ENCODE results near the gene MAN2B1.
"Not testable (repeated sequence)": the region's sequence is repeated elsewhere in the genome, so short reads cannot be mapped to it uniquely, and the experiment has no call there.

MAN2B1 gene

DNA sequence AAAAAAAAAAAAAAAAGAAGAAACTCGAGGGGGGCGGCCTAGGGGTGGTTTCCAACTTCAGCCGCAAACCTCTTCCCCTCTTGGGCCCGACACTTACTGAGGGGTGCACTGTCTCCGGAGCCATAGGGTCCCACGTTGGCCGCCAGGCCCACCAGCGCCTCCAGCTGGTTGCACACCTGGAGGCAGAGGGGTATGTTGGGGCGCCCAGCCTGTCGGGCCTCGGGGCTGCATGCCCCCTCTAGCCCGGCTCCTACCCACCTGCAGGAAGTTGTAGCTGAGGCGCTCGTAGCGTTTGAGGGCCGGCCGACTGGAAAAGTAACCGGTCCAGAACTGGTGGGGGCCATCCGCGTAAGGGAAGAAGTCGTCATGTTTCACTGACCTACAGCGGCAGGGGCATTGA is 8.6 kb downstream of the MAN2B1 start:
- no peak for DNase-seq (ENCODE audit: low read depth)

DNA sequence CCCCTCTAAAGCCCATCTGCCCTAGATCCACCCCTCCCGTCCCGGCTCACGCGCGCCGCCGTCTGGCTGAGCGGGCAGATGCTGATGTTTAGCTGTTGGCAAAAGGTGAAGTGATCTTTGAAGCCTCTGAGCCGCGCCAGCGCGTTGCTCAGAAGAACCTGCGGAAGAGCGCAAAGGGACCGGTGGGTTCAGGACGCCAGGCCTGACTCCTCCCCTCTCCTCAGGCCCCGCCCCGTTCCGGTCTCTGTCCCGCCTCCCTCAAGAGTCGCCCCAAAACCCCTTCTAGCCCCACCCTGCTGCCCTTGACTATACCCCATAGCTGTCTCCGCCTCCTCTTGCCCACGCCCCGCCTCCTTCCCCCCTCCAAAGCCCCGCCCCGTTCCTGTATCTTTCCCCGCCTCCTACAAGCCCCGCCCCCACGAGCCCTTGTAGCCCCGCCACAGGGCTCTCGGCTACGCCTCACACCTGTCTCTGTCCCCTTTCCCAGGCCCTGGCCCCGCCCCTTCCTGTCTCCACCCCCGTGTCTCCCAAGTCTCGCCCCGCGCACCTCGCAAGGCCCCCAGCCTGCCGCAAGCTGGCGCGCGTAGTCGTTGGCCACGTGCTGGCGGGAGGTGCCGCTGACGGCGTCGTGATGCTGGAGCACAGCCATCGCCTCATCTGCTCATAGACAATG is 9.5 kb downstream of the MAN2B1 start:
- DNase-seq (ENCODE audit: low read depth): no peak

DNA sequence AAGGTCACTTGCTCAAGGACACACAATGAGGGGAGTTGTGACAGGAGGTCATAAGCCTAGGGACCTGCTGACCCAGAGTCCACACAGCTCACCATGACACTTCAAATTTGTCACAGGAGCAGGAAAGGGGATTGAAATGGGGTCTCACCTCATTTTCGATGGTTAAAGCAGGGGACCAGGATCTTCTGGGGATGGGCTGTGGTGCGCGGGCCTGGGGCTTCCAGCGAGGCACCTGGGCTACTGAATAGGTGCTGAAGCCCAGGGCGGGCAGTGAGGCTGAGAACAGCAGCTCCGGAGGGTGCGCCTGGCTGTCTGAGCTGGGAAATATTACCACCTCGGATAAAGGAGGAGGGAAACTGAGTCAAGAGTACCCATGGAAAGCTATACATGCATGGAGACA is 11.0 kb downstream of the MAN2B1 start:
- no peak for DNase-seq (ENCODE audit: low read depth)

DNA sequence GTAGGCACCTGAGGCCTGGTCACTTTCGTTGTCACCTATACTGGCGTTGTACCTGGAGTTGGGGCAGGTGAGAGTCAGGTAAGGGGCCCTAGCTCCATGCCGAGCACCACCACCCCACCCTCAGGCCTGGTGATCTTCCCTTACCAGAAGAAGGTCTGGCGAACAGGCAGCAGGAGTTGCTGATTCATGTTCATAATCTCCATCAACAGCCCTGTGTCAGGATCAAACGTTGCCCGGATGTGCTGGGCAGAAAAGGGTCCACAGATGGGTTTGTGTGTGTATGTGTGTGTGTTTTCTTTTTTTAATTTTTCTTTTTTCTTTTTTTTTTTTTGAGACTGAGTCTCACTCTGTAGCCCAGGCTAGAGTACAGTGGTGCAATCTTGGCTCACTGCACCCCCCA is 14.3 kb downstream of the MAN2B1 start:
- DNase-seq (ENCODE audit: low read depth): no peak

DNA sequence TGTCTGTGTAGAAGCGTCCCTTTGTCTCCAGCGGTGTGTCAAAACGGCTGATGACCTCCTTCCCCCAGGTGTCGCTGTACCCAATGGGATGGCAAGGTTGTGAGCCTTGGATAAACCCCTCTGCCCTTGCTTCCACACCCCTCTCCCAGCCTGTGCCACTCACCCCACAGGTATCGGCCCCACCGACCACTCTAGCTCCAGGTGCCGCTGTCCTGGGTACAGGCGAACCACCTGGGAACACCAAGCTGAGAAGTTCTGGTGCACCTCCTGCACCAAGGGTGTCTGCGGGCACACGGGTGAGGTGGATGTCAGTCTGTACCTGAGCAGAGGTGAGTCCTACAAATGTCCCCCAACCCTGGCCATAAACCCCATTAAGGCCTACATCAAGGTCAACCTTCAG is 16.6 kb downstream of the MAN2B1 start:
- no peak for DNase-seq (ENCODE audit: low read depth)

DNA sequence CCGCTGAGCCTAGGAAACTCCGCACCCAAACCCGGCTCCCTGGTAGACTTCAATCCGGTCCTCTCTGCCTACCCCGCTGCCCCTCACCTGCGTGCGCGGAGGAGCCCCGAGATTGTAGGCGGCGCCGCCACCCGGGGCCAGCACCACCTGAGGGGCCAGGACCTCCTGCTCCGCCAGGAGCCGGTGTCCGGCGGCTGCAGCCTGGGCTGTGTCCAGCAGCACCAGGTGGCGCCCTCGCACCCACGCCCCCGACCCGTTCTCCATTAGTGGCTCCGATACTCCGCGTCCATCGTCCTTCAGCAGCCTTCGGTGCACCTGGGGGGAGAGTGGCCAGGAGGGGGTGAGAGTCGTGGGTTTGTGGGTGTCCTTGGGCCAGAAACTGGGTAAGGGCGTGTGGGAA is 18.5 kb downstream of the MAN2B1 start:
- DNase-seq (ENCODE audit: low read depth): no peak

DNA sequence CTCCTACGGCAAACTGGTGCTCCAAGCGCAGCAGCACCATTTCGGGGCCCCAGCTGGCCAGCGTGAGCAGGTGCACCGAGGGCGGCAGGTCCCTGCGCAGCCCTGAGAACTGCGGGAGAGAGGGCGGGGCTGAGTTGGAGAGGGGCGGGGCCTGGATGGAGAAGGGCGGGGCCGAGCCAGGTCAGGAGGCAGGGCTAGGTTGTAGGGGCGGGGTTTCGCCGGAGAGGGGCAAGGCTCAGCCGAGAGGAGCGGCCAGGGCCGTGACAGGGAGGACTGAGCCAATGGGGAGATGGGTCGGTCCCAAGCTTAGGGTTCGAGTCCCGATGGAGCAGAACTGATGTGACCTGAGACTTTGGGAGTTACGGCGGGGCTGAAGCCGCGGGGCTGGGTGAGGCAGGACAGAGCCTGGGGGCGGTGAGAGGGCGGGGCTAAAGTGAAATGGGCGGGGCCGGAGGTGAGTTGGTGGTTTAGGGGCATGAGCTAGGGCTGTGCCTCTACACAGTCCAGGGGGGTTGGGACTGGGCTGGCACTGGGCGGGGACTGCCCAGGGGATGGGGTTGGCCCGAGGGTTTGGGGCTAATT is 19.0 kb downstream of the MAN2B1 start:
- DNase-seq (ENCODE audit: low read depth): peak; percentile 28

DNA sequence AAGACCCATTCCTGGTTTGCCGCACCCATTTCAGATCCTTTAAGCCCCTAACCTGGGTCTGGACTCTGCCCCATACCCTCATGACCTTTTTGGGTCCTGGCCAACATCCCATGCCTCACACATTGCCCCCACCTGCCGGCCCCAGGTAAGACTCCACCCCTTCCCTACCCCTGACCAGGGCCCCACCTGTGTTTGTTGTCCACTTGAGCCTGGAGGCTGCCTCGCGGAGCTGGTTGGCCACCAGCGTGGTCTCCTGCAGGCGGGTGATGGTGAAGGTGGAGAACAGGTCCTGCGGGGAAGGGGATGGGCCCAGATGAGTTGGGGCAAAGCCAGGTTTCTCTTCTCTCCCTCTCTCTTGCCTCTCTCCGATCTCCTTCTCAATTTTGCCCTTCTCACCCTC is 19.5 kb downstream of the MAN2B1 start:
- DNase-seq (ENCODE audit: low read depth): no peak

DNA sequence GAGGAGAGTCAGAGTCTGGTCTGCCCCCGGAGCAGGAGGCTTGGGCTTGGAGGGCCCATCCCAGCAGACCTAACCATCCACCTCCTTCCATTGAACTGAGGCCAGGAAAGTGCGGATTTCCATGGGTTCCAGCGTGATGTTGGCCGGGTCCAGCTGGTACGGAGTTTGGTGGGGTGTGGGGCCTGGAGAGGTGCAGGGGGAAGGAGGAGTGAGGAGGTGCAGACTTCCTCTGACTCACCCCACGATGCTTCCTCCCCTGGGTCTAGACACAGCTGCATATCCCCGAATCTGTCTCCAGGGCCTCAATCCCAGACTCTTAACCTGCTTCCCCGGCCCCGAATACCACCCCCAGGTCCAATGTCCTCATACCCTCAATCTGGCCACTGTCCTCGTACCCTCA is 20.0 kb downstream of the MAN2B1 start:
- DNase-seq (ENCODE audit: low read depth): no peak

DNA sequence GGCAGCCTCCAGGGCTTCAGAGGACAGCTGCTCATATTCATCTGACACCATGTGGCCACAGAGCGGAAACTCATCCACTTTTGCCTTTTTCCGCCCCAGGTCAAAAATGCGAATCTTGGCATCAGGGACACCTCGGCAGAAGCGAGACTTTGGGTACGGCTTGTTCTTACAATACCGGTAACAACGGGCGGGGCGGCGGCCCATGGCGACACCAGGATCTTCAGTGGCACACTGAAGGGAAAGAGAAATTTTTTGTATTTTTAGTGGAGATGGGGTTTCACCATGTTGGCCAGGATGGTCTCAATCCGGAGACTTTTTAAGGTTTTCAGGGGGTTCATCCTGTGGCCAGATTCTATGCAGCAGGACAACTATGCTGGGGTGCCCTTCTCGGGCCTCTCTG is 22.8 kb downstream of the MAN2B1 start:
- not testable (repeated sequence) for DNase-seq (ENCODE audit: low read depth)

DNA sequence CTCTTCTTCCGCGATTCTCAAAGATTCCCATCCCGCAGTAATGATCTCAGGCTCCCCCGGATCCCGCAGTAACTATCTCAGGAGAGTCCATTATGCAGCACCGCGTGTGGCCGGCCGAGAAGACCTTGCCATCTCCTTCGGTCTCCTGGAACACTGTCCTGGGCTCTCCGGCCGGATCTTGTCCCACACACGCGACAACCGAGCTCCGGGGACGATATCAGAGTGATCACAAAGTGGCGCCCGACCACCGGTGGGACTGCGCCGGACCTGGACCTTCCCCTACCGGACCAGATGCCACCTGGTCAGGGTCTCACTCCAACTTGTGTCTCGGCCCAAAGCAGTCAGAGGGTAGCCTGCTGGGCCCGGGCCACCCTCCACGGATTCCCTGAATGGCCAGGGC is 24.0 kb downstream of the MAN2B1 start:
- DNase-seq (ENCODE audit: low read depth): no peak

DNA sequence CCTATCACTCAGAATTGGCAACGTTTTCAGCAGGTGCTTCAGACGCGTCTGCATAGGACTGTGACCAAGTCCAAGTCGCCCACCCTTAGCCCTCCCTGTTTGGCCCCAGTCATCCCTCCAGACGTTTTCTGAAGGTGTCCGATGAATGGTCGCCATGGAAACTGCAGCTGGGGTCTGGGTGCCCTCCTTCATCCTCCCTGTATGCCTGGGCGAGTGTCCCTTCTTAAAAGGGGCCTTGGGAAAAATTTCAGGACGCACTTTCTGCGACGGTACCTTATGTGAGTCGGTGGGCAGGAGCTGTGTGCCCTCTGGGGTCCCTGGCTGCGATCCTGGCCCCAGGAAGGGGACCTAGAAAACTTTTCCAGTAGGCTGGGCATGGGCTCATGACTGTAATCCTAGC is 25.1 kb downstream of the MAN2B1 start:
- DNase-seq (ENCODE audit: low read depth): no peak

DNA sequence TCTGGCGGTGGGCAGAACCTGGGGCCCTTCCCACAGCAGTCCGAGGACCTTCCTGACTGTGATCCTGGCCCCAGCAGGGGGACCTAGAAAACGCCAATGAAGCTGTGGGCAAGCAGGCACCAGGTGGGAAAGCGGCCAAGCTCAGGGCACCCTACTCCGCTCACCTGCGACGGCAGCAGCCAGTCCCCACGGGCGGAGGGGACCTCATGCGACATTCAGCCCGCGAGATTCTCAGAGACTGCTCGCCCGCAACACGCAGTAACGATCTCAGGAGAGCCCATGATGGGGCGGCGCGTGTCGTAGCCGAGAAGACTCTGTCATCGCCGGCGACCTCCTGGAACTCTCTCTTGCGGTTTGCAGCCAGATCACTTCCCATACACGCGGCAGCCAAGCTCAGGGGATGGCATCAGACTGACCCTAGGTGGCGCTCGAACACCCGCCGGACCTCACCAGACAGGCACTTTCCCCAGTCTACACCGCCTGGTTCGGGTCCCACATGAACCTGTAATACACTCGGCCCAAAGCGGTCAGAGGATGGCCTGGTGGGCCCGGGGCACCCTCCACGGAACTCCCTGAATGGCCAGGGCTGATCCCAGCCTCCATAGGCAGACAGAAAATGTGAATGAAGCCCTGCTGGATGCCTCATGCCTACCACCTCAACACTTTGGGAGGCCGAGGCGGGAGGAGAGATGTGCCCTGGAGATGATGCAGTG is 26.5 kb downstream of the MAN2B1 start:
- DNase-seq (ENCODE audit: low read depth): peak; percentile 47

DNA sequence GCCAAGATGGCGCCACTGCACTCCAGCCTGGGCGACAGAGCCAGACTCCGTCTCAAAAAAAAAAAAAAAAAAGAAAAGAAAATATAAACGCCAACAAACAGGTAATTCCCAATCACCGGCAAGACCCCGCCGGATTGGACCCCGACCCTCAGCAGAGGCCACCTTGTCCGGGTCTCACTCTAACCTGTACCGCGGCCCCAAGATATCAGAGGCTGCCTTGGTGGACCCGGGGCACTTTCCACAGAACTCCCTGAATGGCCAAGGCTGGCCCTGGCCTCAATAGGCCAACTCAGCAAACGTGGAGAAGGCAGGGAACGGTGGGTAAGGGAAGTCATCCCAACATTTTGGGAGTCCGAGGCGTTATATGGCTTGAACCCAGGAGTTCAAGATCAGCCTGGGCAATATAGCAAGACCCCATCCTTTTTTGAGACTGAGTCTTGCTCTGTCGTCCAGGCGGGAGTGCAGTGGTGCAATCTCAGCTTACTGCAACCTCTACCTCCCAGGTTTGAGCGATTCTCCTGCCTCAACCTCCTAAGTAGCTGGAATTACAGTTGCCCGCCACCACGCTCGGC is 27.8 kb downstream of the MAN2B1 start:
- DNase-seq (ENCODE audit: low read depth): no peak

DNA sequence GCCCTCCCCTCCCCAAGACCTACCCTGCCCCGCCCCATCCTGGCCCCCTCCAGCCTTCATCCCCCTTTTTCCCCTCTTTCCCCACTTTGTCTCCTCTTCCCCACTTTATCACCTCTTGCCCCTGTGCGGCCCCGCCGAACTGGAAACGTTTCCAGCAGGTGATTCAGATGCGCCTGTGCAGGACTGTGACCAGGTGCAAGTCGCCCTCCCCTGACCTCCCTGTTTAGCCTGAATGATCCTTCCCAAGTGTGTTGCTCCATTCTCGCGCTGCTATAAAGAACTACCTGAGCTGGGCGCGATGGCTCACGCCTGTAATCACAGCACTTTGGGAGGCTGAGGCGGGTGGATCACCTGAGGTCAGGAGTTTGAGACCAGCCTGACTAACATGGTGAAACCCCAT is 29.9 kb downstream of the MAN2B1 start:
- DNase-seq (ENCODE audit: low read depth): no peak

DNA sequence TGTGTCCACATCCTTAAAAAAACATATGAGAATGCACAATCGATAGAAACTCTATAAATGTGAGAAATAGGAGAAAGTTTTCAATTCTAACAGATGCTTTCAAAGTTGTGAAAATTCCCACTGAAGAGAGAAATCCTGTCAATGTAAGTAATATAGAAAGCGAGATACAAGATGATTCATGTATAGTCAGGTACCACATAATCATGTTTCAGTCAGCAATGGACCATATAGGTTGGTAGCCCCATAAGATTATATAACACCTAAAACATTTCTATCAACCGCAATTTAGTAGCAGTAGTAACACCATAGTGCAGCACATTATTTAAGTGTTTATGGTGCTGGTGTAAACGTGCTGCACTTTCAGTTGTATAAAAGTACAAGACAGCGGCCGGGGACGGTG is 37.3 kb downstream of the MAN2B1 start:
- DNase-seq (ENCODE audit: low read depth): no peak

DNA sequence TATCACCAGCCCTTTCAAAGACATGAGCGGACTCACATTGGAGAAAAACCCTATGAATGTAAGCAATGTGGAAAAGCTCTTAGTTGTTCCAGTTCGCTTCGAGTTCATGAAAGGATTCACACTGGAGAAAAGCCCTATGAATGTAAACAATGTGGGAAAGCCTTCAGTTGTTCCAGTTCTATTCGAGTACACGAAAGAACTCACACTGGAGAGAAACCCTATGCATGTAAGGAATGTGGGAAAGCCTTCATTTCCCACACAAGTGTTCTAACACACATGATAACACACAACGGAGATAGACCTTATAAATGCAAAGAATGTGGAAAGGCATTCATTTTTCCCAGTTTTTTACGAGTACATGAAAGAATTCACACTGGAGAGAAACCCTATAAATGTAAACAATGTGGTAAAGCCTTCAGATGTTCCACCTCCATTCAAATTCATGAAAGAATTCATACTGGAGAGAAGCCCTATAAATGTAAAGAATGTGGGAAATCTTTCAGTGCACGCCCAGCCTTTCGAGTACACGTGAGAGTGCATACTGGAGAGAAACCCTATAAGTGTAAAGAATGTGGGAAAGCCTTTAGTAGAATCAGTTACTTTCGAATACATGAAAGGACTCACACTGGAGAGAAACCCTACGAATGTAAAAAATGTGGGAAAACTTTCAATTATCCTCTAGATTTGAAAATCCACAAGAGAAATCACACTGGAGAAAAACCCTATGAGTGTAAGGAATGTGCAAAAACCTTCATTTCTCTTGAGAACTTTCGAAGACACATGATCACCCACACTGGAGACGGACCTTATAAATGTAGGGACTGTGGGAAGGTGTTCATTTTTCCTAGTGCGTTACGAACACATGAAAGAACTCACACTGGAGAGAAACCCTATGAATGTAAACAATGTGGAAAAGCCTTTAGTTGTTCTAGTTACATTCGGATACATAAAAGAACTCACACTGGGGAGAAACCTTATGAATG is 38.2 kb downstream of the MAN2B1 start:
- DNase-seq (ENCODE audit: low read depth): peak; percentile 66

DNA sequence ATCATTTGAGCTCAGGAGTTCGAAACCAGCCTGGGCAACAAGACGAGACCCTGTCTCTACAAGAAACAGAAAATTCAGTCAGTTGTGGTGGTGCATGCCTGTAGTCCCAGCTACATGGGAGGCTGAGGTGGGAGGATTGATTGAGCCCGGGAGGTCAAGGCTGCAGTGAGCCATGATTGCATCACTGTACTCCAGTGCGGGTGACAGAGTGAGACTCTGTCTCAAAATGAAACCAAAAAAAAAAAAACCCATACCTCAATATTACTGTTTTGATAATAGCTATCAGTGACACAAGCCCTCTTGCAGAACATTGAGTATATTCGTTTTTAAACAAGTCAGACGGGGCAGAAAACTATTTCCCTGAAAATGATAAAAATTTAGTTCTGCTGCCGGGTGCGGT is 39.6 kb downstream of the MAN2B1 start:
- no peak for DNase-seq (ENCODE audit: low read depth)

DNA sequence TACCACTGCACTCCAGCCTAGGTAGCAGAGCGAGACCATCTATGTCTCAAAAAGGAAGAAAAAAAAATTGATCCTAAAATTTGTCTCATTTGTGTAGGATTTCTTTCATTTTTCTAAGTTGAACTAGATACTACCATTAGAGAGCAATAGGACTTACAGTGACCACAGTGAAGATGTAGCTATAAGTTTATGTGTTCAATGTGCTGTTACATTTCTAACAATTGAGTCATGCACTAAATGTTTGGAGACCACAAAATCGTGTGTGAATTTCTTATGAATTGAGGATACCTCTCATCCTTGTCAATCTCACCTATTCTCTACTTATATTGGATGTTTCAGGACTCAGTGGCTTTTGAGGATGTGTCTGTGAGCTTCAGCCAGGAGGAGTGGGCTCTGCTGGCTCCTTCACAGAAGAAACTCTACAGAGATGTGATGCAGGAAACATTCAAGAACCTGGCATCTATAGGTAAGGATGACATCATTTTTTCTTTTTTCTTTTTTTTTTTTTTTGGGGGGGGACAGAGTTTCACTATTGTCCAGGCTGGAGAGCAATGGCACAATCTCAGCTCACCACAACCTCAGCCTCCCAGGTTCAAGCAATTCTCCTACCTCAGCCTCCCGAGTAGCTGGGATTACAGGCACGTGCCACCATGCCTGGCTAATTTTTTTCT is 43.0 kb downstream of the MAN2B1 start:
- DNase-seq (ENCODE audit: low read depth): no peak

DNA sequence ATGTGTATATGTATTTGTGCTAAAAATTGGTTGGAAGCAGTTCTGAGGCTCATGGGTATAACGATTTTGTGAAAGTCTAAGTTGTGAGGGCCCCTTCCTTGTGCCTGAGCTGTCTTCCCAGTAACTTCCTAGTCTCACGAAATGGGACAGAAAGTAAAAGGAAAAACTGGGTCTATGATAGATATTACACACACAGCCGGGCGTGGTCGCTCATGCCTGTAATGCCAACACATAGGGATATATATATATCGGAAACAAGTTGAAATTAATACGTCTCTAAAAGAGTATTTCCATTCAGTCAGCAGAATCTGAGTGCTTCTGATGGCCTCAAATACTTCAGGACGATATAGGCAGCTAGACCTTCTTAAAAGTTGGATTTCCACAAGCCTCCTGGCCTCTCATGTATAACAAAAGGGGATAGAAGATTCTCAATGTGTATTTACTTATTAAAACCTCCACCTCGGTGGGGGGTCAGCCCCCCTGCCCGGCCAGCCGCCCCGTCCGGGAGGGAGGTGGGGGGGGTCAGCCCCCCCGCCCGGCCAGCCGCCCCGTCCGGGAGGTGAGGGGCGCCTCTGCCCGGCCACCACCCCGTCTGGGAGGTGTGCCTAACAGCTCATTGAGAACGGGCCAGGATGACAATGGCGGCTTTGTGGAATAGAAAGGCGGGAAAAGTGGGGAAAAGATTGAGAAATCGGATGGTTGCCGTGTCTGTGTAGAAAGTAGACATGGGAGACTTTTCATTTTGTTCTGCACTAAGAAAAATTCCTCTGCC is 45.1 kb downstream of the MAN2B1 start:
- not testable (repeated sequence) for DNase-seq (ENCODE audit: low read depth)

DNA sequence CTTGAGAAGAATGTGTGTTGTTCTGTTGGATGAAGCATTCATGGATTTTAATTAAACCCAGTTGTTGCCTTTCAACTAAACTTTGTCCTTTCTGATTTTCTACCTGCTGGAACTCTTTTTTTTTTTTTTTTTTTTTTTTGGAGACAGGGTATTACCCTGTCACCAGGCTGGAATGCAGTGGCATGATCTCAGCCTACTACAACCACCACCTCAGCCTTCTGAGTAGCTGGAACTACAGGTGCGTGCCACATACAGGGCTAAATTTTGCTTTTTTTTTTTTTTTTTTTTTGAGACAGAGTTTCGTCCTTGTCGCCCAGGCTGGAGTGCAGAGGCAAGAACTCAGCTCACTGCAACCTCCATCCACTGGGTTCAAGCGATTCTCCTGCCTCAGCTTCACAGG is 48.9 kb downstream of the MAN2B1 start:
- no peak for DNase-seq (ENCODE audit: low read depth)

Data from amniotic epithelial cell (primary cell).